Lung microvascular endothelial cell (primary cell): ENCODE measurements around the gene TRPM8. TPM values are rescaled to one million over a fixed set of nuclear protein-coding genes. Genes with fewer than 3 reads are reported as not detected.

Experiments
- DNase-seq, 2 donors: peaks; one replicate each; pipeline versions ENCODE4 v3.0.0 to v3.0.0-alpha.2; 2010; ENCODE audit warnings: low read depth in 2 of 2
- total RNA-seq: library from RNA; depleted of rRNA; stranded (reverse); fragments of >200 nt; gene quantifications from 2 replicates; pipeline ENCODE4 v1.2.1, GENCODE V29; 2014

Gene TRPM8
- total RNA-seq, 1 donor from 2014 or later: not detected

- DNase-seq: peak; percentile 68 to 93
These were observed 57.4 kb downstream of the TRPM8 start for GRCh38 chr2:233974530-233975071.

GRCh38 chr2:233976087-233976486 is 58.9 kb downstream of the TRPM8 start:
- no peak for DNase-seq

- DNase-seq: peak; percentile 52 to 68
These were observed 59.6 kb downstream of the TRPM8 start for GRCh38 chr2:233976690-233977294.

GRCh38 chr2:233977296-233977837 is 60.2 kb downstream of the TRPM8 start:
- DNase-seq: no peak

GRCh38 chr2:233979748-233980147 is 62.6 kb downstream of the TRPM8 start:
- DNase-seq: no peak

DNA sequence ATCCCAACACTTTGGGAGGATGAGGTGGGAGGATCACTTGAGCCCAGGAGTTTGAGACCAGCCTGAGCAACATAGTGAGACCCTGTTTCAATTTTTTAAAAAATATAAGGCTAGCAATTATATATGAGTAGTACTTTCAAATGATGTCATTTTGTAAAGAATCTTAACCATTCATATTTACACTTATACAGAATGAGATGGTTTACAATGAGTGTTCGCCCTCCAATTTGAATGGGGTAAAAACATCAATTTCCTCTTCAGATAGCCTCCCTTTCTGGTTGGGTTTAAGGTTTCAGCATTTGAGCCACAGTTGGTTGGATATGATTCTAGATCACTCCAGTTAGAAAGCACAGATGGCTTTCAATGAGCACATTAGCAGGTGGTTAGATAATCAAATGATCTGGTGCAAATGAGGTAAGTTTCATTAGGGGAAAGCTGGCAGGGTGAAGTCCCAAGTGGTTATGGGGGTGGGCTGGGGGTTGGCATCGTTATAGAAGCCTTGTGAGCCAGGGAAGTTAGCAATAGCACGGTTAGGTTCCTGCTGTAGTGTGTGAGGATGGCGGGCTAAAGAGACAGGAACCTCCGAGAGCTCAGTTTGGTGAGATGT is 63.9 kb downstream of the TRPM8 start:
- DNase-seq: no peak

DNA sequence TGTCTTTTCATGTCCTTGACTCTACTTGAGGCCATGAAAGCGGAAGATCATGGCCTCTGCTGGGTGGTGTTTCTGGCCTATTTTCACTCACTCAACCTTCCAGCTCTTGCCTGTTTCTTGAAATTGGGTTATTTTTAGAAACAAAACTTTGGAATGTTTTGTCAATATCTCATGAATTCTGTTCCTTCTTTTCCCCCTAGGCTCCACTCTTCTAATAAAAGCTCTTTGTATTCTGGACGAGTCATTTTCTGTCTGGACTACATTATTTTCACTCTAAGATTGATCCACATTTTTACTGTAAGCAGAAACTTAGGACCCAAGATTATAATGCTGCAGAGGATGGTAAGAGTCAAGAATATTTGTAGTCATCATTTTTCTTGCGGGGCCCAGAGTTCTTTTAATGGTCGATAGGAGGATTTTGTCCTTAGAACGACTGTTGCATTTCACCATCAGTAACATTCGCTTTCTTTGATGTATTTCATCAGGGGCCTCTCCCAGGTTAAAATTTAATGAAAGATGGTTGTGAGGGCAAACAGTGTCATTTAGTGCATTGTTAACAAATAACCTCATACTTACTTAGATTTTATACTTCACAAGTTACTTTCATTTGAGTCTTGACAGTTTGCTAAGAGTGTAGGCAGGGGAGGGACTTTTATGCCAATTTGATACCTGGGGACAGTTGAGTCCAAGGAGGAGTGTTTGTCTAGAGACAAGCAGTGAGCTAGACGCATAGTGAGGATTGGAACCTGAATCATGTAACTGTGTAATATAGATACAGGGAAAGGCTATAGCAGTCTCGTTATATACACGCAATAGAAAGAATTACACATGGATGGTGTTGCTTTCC is 64.6 kb downstream of the TRPM8 start:
- DNase-seq: no peak

DNA sequence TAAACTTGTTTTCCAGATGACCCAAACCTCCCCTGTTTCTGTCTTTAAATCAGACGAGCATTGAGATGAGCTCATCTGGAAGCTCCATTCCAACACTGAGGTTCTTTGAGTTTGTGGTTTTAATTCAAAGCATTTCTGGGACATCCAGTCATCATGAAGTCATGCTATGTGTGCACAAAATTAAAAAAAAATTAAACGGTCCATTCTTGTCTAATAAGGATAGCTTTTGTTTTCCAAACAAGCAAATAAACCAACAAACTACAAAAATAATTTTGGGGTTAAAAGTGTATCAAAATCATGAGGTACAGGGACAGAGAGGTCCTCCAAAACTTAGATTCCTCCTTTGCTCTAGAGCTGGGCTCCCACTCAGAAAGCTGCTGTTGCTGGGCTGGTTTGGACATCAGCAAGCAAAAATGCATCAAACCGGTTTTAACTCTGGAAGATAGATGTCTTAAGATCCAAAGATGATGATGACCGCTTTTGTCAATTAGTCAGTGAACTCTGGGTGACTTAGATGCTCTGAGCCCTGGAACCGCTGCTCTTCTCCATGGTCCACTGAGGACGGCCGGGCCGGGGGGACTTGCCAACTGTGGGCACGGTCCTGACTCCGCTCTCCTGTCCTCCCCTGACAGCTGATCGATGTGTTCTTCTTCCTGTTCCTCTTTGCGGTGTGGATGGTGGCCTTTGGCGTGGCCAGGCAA is 65.4 kb downstream of the TRPM8 start:
- peak in 1 of 2 donors; percentile 16 for DNase-seq

DNA sequence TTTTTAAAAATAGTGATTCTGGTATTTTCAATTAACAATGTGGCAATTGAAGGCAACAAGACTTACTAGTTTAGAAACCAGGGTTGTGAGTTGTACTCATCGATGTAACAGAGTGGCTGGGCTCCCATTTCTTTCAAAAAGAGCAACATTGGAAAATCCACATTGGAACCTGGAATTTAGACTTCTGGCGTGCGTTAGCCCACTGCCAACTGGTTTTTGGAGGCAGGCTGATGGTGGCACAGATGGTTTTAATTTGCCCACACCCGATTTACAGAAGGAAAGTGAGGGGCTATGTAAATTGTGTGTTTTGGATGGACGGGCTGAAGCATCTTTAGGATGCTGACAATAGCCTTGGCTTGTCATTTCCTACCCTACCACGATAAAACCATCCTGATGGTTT is 66.3 kb downstream of the TRPM8 start:
- DNase-seq: no peak

DNA sequence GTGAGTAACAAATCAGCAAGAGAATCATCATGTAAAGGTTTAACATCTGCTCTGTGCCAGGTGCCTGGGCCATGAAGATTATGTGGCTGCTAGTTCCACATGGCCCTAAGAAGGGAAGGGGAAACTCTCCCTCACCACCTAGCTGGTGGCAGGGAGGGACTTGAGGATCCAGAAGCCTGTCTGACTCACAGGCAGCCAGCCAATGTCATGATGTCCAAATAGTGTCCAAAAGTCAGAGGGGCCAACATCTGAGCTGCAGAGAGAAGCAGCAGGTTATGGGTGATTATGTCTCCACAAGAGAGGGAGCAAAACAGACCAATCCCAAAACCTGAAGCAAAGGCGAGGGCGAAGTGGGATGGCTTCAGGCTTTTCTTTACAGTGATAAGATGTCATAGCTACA is 71.4 kb downstream of the TRPM8 start:
- no peak for DNase-seq

DNA sequence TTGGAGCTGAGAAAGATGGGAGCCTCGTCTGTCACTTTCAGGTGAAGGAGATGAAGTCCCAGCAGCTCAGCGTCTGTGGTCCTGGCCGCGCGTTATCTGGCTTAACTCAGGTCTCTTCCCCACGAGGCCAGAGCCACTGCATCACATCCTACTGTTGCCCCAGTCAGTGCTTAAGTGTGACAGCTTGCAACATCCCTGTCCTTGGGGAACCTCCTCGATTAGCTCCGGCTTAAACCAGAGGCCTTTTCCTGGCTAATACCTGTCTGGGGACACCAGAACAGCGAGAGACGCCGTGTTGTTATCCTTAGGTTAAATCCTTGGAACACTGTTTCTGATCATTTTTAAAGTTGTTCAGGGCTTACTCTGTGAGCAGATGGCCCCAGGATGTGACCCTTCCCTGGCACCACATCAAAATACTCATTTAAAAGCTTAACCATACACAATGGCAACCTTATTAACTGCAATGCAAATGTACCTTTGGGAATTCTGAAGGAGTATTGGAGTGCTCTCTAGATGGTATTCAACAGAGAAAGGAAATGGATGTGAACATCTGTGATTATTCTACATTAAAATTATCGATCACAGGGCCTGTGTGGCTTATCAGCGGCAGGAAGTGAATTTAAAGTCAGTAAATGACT is 72.2 kb downstream of the TRPM8 start:
- DNase-seq: no peak

GRCh38 chr2:233990261-233990798 is 73.2 kb downstream of the TRPM8 start:
- DNase-seq: no peak

DNA sequence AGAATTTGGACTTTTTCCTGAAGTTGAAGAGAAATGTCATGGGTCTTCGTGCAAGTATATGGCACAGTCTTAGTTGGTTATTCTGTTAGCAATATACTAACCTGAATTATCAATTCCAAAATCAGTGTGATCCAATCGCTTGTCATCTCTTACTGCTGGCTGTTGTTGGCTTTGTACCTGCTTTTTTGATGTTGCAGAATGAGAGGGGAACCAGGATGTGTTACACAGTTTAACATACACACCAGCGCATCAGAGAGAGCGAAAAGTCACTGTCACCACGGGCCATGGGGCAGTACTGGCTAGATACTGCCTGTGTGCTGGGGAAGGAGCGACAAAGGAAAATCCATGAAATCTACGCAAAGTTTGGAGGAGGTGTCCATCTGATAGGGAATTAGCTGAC is 74.0 kb downstream of the TRPM8 start:
- DNase-seq: no peak

DNA sequence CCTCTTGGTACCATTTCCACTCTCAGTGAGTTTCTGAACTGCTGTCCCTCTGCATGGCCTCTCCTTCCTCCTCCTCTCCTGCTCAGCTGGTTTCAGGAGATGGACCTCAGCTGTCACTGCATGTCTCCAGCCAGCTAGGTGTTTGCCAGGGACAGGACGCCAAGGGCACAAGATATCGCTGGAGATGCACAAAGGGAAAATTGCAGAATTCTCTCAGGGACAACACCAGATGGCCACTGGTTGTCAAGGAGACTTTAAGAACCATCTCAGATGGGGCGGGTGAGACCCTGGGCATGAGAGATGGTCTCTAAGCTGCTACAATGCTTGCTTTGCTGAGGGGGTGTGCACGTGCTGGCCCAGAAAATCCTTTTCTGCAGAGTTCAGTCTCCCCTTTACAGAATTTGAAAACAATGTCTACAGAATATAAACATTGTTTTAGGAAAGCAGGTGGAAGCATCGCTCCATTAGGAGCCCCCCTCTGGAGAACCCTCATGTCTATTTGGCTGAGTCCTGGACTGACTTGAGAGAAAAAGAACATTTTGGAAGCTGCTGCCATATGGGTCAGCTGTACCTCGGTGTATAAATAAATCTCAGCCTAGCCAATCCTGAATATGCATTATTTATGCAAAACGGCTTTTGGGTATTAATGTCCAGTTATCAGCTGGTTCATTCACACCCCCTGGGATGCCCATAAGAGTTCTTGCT is 75.5 kb downstream of the TRPM8 start:
- no peak for DNase-seq

DNA sequence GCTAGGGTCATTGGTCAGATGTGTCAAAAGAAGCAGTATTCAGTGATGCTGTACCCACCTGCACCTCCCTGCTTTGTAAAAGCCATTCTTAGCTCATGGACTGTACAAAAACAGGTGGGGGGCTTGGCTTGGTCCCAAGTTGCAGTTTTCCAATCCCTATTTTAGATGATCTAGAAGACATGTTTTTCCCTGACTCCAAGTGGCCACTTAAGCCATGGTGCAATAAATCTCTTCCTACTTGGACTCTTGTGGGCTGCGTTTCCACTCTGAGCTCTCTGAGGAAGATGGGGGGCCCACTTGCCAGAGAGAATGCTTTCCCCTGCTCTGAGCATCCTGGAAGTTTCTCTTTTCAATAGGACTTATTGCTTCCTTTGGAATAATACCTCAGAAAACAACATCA is 76.3 kb downstream of the TRPM8 start:
- no peak for DNase-seq

DNA sequence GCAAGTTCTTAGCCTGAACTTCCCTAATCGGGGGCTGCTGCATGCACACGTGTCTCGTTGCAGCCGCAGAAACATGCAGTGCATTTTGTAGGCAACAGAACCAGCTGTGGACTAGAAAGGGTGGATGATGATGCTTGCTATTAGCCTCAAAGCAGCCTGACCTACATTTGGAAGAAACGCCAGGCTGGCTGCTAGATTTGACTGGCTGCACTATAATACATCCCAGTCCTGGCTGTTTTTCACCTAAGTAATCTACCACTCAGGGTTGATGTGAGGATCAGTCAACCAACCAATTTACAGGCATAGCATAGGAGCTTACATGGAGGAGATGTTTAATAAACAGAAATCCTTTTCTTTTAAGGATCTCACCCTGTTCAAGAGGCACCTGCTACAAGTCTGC is 77.0 kb downstream of the TRPM8 start:
- no peak for DNase-seq

DNA sequence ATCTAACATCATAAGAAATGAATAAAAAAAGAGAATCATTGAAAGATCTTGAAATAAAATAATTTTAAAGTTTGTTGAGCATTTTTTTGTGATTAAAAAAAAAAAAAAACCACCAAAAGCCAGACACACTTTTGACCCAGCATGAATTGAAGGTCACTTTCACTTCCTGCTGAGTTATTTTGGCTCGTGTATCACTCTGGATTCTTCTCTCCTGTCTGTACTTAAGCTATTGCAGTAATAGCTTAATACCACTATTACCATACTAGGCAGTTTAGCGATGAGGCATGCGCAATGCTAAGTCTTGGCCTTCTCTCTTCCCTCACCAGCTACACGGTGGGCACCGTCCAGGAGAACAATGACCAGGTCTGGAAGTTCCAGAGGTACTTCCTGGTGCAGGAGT is 78.8 kb downstream of the TRPM8 start:
- DNase-seq: peak in 1 of 2 donors; percentile 15

GRCh38 chr2:233996461-233996860 is 79.3 kb downstream of the TRPM8 start:
- DNase-seq: no peak

- no peak for DNase-seq
These were observed 80.5 kb downstream of the TRPM8 start for GRCh38 chr2:233997707-233998106.

DNA sequence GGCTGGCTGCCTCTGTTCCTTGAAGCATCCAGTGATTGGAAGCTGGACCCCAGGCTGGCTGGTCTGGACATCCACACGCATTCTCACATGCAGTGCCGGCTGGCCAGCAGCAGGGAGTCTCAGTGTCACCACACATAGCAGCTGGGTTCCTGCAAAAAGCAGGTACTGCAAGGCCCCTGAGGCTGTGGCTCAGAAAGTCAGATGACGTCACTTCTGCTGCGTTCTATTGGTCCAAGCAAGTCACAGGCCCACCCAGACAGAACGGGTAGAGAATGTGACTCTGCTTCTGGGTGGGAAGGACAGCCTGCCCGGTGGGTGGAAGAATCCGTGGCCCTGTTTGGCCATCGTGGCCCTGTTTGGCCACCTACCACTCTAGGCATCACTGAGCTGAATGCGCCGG is 82.0 kb downstream of the TRPM8 start:
- no peak for DNase-seq
